Naive B cell (primary cell): ENCODE measurements around the gene GPR107. TPM values are rescaled to one million over a fixed set of nuclear protein-coding genes. Genes with fewer than 3 reads are reported as not detected.
A peak's percentile ranks its signal among the peaks of the same experiment; 100 is the strongest.

Experiments used
- ATAC-seq, 2 donors: fragments of 150-1000 bp; cut with Tn5 transposase; 2 replicates each; pipeline ENCODE4 v1.10.0; 2021; ENCODE audit warnings: low read depth in 2 of 2, mild to moderate bottlenecking in 2 of 2, moderate library complexity in 2 of 2
- DNase-seq: peaks from one replicate; pipeline ENCODE4 v3.0.0; 2022
- H3K27ac Mint-ChIP-seq, 6 donors: one replicate each; pipeline ENCODE4 v1.8.0; 2020 to 2022; ENCODE audit warnings: mild to moderate bottlenecking in 6 of 6, mixed read lengths in 6 of 6, moderate library complexity in 5 of 6, inconsistent platforms in 2 of 6
- H3K27me3 Mint-ChIP-seq, 3 donors: one replicate each; pipeline ENCODE4 v1.8.0; 2021 to 2022; ENCODE audit warnings: mixed read lengths in 3 of 3, mild to moderate bottlenecking in 1 of 3
- H3K36me3 Mint-ChIP-seq, 2 donors: one replicate each; pipeline ENCODE4 v1.8.0; 2020 to 2022; ENCODE audit warnings: mixed read lengths in 2 of 2, inconsistent platforms in 1 of 2, mild to moderate bottlenecking in 1 of 2
- H3K4me1 Mint-ChIP-seq, 3 donors: one replicate each; pipeline ENCODE4 v1.8.0; 2020 to 2022; ENCODE audit warnings: mixed read lengths in 3 of 3, inconsistent platforms in 1 of 3, mild to moderate bottlenecking in 1 of 3, moderate library complexity in 1 of 3
- H3K4me3 Mint-ChIP-seq, 8 donors: one replicate each; pipeline ENCODE4 v1.8.0; 2020 to 2022; ENCODE audit warnings: mild to moderate bottlenecking in 8 of 8, mixed read lengths in 8 of 8, moderate library complexity in 8 of 8, inconsistent platforms in 2 of 8
- H3K9me3 Mint-ChIP-seq, 7 donors: one replicate each; pipeline ENCODE4 v1.8.0; 2020 to 2022; ENCODE audit warnings: mixed read lengths in 7 of 7, mild to moderate bottlenecking in 5 of 7, inconsistent platforms in 2 of 7, moderate library complexity in 1 of 7
- polyA plus RNA-seq, 6 donors: library from polyadenylated mRNA; unstranded; fragments of 300-500 nt; fragmentation: Illumina TruSeq; gene quantifications; one replicate each; pipeline ENCODE4 v1.2.3, GENCODE V29; 2021; ENCODE audit warnings: low read depth in 6 of 6

GPR107 gene
- polyA plus RNA-seq, 6 donors from 2014 or later, result 0.27 to 4.4 (median 3.4) TPM

DNA sequence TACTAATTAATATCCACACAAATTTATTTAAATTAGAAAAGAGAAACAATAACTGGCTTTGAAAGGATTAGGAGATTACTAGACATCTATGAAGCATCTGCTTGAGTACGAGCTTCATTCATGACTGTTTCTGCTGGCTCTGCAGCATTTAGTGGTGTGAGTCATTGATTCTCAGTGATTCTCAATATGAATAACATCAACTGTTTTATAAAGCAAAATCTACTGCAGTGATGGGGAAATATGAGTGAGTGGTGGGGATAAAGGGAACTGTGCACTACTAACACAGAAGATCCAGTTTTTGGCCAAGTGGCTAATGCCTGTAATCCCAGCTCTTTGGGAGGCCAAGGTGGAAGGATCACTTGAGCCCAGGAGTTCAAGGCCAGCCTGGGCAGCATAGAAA is 19.1 kb upstream of the GPR107 start:
- peak overlapping the region in 5 of 6 donors; percentile 47 to 99 (median 90) for H3K27ac Mint-ChIP-seq
- DNase-seq (no peak), ATAC-seq (no peak)
- no peaks in the 10 kb centered on the region for H3K27me3 Mint-ChIP-seq
- H3K36me3 Mint-ChIP-seq, result no peaks in the 10 kb centered on the region
- peaks cover 49 to 98% (median 87%) of the 10 kb centered on the region in 3 donors for H3K4me1 Mint-ChIP-seq
- peak overlapping the region in 4 of 8 donors; percentile 29 to 78 (median 46) for H3K4me3 Mint-ChIP-seq
- H3K9me3 Mint-ChIP-seq, result no peaks in the 10 kb centered on the region

DNA sequence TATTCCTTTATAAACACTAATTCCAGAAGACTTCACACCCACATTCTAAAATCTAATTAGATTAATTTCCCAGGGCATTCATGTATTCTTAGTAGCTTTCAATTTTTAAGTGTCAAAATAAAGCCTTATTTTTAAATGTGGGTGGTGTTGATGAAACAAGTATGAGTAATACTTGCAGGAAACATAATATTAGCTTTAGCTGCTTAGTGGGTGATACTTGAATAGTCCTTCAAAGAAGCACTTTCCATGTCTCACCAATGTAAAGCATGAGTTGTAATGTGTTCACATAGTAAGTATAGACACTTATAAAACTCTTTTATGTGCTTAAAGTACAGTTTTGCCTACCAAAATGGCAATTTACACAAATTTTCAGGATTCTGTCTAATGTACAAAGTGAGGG is 17.6 kb upstream of the GPR107 start:
- ATAC-seq (no peak), DNase-seq (no peak)
- Mint-ChIP-seq H3K4me1 (peaks cover 49 to 98% (median 87%) of the 10 kb centered on the region in 3 donors), H3K9me3 (no peaks in the 10 kb centered on the region), H3K27ac (peak overlapping the region in 5 of 6 donors; percentile 10 to 99 (median 81)), H3K4me3 (peak overlapping the region in 3 of 8 donors; percentile 32 to 51 (median 34)), H3K36me3 (no peaks in the 10 kb centered on the region), H3K27me3 (no peaks in the 10 kb centered on the region)

DNA sequence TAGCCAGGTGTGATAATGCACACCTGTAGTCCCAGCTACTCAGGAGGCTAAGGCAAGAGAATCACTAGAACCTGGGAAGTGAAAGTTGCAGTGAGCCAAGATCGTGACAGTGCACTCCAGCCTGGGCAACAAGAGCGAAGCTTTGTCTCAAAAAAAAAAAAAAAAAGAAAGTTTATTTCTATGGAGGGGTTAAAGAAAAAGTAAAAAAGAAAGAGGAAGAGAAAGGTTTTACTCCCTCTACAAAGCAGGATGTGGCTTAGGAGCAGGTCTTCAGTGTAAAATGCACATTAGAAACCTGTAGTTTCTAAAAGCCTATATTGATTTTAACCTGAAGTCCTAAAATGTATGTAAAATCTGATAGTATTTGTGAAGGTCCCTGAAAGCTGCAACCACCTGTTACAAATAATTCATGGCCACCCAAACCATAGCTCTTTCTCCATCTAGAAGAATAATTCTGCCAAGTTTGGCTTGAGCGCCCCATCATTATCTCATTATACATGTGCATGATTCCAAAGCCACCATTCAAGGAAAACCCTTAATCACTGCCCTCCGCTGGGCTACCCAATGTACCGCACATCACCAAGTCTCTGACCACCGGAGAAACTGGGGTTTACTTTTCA is 14.1 kb upstream of the GPR107 start:
- Mint-ChIP-seq H3K4me3 (peak overlapping the region; percentile 86 to 100 (median 99)), H3K9me3 (no peaks in the 10 kb centered on the region), H3K36me3 (peaks cover 0 to 7% of the 10 kb centered on the region in 2 donors), H3K27ac (peak overlapping the region; percentile 89 to 99 (median 97)), H3K4me1 (peaks cover 47 to 85% (median 81%) of the 10 kb centered on the region in 3 donors), H3K27me3 (no peaks in the 10 kb centered on the region)
- DNase-seq (peak; percentile 70), ATAC-seq (peak; percentile 42 to 48)

DNA sequence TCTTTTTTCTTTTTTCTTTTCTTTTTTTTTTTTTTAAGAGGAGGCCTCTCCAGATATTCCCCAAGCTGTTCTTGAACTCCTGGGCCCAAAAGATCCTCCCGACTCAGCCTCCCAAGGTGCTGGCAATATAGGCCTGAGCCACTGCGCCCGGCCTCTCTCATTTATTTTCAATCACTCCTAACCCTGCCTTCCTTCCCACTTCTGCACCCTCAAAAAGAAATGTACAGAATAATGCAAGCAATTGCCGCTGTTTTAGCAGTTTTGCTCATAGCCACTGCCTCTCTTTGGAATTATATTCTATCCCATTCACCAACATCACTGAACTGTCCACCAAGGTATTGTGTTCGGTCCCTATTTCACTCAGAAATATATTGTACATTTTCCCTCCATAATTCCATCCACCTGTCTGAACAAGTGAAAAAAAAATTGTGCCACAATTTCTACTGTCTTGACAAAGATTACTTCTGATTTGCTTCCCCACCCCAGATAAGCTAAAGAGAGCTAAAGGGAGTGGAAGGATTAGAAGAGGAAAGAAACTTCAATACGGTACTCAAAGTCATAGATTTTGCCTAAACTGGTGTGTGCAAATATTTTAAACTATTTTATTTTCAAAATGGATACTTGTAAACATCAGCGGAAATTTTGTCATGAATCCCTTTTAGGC is 12.6 kb upstream of the GPR107 start:
- Mint-ChIP-seq H3K27me3 (no peaks in the 10 kb centered on the region), H3K27ac (peak overlapping the region; percentile 96 to 99 (median 98)), H3K9me3 (no peaks in the 10 kb centered on the region), H3K36me3 (peaks cover 0 to 7% of the 10 kb centered on the region in 2 donors), H3K4me1 (peaks cover 48 to 84% (median 79%) of the 10 kb centered on the region in 3 donors), H3K4me3 (peak overlapping the region; percentile 98 to 100 (median 100))
- no peak for ATAC-seq
- no peak for DNase-seq

DNA sequence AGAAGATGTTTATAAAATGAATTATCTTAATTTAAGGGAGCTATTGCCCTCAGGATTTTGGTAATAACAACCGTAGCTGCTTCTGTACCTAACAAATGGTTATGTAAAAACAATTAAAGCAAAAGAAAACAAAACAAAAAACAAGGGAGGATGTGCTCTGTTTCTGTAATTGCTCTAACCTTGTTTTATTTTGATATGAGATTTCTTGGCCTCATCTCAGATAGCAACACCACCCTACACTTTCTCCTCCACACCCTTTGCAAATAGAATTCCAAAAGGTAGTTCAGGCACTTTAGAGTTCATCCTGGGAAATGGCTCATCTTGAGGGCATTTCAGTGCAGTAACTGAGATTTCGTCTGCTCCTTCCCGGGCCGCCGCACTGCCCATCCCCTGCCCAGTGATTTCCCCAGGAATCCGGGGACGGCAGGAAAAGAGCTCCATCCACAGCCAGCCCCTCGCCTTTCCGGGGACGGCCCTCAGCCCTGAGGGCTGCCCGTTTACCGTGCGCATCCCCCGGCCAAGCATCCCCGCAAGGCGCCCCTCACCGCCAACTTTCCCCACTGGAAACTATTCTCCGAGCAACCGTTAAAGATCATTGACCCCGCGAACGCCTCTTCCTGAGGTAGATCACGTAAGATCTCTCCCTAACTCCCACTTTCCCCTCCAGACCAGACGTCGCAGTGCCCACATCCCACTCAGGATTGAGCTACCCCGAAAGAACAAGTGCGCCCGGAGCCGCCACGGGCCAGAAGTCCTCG is 11.9 kb upstream of the GPR107 start:
- H3K27ac Mint-ChIP-seq, result peak overlapping the region; percentile 96 to 99 (median 98)
- peaks cover 0 to 7% of the 10 kb centered on the region in 2 donors for H3K36me3 Mint-ChIP-seq
- H3K4me3 Mint-ChIP-seq, result peak overlapping the region; percentile 98 to 100 (median 100)
- H3K27me3 Mint-ChIP-seq, result no peaks in the 10 kb centered on the region
- no peaks in the 10 kb centered on the region for H3K9me3 Mint-ChIP-seq
- H3K4me1 Mint-ChIP-seq, result peaks cover 48 to 82% (median 72%) of the 10 kb centered on the region in 3 donors
- ATAC-seq (no peak), DNase-seq (no peak)

DNA sequence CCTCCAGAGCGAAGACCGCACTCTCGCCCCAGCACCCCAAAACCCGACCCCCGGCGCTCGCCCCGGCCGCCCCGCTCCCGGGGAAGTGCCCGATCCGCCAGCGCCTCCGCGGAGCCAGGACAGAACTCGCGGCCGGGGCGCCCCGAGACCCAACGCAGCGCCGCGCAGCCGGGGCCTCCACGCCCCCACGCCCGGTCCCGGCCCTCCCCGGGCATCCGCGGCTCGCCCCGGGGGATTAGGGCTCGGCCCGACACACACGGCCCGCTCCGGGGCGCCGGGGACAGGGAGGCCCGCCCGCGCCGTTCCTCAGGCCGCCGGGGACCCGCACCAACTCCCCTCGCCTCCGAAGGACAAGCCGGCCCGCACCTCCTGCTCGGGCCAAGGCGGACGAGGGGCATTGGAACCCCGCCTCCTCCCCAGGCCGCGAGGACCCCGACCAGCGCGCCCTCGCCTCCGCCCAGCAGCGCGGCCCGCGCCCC is 11.3 kb upstream of the GPR107 start:
- Mint-ChIP-seq H3K27ac (peak overlapping the region; percentile 96 to 99 (median 98)), H3K27me3 (no peaks in the 10 kb centered on the region), H3K4me3 (peak overlapping the region; percentile 98 to 100 (median 100)), H3K4me1 (peaks cover 43 to 78% (median 66%) of the 10 kb centered on the region in 3 donors), H3K9me3 (no peaks in the 10 kb centered on the region), H3K36me3 (peaks cover 0 to 7% of the 10 kb centered on the region in 2 donors)
- peak; percentile 45 for DNase-seq
- ATAC-seq, result peak; percentile 19

DNA sequence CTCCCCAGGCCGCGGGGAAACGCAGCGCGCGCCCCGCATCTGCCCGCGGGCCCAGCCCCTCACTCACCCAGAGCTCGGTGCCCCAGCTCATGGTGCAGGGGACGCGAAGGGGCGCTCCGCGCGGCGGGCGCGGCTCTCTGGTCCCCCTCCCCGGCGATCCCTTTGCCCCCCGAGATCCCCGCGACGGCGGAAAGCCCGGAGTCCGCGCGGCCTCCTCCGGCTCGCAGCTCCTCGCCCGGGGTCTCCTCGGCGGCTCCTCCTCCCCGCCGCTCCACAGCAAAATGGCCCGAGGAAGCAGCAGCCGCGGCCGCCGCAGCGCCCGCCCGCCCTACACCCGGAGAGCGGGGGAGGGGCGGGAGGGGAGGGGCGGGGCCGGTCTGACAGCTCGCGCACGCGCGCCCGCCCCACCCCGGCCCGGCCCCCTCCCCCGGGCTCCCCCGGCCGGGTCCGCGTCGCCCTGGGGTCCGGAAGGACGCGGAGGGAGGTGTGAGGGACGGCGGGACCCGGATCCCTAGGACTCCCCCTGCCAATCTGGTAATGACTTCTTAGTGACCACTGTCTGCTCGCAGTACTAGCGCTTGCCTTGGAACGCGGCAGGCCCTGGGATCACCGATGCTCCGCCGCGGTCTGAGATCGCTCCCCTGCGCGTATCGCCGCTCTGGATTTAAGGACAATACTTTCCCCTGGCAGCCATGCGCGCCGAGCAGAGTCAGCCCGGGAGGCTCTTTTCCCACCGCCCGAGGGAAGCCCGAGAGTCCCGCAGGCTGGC is 10.6 kb upstream of the GPR107 start, which contains the start of gene FNBP1:
Gene FNBP1 (minus strand): TSS at position 305 of the 769 bp plus-strand sequence. CDS start 214 bp downstream, at position 91.
- peaks cover 43 to 73% (median 64%) of the 10 kb centered on the region in 3 donors for H3K4me1 Mint-ChIP-seq
- peak within 1 kb of the TSS; percentile 98 to 100 (median 100) for H3K4me3 Mint-ChIP-seq
- no peaks in the 10 kb centered on the region for H3K9me3 Mint-ChIP-seq
- H3K36me3 Mint-ChIP-seq, result peaks cover 0 to 7% of the 10 kb centered on the region in 2 donors
- ATAC-seq (peak; percentile 63 to 68), DNase-seq (peak; percentile 81)
- peak within 1 kb of the TSS; percentile 96 to 99 (median 98) for H3K27ac Mint-ChIP-seq
- no peaks in the 10 kb centered on the region for H3K27me3 Mint-ChIP-seq

DNA sequence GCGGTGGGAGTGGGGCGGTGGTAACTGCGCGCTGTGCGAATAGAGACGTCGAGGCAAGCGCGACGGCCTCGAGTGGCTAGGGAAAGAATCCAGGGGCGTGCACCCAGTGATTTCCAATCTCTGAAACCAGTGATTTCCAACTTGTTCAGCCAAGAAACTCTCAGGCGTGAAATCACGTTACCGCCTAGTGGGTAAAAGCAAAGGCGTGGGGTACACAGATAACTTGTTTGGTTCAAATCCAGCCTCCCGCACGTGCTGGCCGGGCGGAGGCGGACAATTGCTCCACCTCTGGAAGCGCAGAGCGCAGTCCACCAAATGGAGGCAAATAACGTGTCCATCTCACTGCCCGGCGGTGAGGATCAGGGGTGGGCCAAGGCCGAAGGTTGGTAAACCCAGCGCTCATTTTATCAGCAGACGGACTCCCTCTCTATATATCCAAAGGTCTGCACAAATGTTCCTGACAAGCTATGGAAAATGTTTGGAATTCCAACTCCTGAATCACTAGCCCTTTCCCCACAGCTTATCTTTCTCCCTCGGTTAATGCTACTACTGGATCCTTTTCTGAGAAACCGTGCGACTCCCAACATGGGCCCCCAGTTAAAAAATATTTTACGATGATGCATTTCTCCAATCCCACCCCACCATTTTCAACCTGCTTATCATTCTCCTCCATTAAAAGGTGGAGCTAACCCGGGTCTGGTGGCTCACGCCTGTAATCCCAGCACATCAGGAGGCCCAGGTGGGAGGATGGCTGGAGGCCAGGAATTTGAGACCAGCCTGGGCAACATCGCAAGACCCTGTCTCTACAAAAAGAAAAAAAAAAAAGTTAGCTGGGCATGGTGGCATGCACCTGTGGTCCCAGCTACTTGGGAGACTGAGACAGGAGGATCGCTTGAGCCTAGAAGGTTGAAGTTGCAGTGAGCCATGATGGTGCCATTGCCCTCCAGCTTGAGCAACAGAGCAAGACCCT is 9.8 kb upstream of the GPR107 start:
- Mint-ChIP-seq H3K27ac (peak overlapping the region; percentile 66 to 99 (median 93)), H3K36me3 (peaks cover 0 to 7% of the 10 kb centered on the region in 2 donors), H3K4me3 (peak overlapping the region; percentile 85 to 100 (median 97)), H3K9me3 (no peaks in the 10 kb centered on the region), H3K27me3 (no peaks in the 10 kb centered on the region), H3K4me1 (peaks cover 38 to 64% (median 55%) of the 10 kb centered on the region in 3 donors)
- DNase-seq, result no peak
- no peak for ATAC-seq

DNA sequence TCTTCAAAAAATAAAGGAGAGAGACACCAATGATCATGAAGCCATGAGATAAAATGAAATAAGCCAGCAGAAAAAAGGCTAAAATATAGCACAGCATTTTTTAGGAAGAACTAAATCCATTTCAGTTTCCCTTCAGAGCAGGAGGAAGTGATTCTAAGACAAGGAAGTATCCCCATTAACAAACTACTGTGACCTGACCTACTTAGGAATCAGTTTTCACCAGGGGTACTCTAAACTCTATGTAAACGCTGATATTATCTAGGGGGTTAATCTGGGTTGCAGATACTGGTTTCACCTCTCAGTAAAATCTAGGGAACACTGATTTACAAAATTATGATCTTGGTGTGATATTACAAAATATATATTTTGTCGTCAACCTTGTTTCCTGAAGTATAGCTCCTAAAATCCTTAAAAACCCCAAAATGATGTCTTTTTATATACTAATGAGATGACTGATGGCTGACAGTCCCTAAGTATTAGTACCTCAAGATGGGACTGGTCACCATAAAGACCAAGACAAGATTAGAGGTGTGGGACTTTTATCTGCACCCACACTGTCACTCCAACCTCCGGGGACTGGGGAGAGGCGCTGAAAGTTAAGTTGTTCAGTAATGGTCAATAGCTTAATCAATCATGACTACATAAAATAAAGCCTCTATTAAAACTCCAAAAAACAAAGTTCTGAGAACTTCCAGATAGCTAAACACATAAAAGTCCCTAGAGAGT is 7.8 kb upstream of the GPR107 start:
- DNase-seq (no peak), ATAC-seq (no peak)
- Mint-ChIP-seq H3K4me1 (peaks cover 26 to 50% (median 38%) of the 10 kb centered on the region in 3 donors), H3K36me3 (peaks cover 0 to 7% of the 10 kb centered on the region in 2 donors), H3K27ac (peak overlapping the region; percentile 39 to 99 (median 92)), H3K9me3 (no peaks in the 10 kb centered on the region), H3K4me3 (peak overlapping the region in 6 of 8 donors; percentile 65 to 100 (median 87)), H3K27me3 (no peaks in the 10 kb centered on the region)

DNA sequence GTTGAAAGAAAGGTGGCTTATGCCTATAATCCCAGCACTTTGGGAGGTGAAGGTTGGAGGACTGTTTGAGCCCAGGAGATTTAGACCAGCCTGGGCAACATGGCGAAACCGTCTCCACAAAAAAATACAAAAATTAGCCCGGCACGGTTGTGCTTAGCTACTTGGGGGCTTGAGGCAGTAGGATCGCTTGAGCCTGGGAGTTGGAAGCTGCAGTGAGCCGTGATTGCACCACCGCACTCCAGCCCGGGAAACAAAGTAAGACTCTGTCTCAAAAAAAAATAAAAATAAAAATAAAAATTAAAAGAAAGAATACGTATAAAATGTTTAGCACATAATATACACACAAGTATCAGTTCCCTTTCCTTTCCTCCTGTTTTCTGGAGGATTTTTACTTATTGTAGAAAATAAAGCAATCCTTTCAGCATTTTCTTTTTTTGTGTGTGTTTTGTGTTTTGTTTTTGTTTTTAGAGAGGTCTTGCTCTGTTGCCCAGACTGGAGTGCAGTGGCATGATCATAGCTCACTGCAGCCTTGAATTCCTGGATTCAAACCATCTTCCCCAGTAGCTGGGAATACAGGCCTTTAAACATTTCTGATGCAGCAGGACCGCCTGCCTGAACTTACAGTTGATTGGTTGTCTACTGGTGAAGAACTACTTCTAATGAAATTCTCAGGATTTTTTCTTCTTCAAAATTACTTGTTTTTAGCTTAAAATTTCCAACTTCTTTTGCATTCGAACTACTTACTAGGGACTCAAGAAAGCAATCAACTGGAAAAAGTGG is 4.1 kb upstream of the GPR107 start:
- Mint-ChIP-seq H3K36me3 (no peaks in the 10 kb centered on the region), H3K9me3 (no peaks in the 10 kb centered on the region), H3K27me3 (no peaks in the 10 kb centered on the region), H3K27ac (no peak overlapping the region), H3K4me1 (peaks cover 14 to 38% (median 25%) of the 10 kb centered on the region in 3 donors), H3K4me3 (peak overlapping the region in 1 of 8 donors; percentile 47)
- ATAC-seq (no peak), DNase-seq (no peak)

DNA sequence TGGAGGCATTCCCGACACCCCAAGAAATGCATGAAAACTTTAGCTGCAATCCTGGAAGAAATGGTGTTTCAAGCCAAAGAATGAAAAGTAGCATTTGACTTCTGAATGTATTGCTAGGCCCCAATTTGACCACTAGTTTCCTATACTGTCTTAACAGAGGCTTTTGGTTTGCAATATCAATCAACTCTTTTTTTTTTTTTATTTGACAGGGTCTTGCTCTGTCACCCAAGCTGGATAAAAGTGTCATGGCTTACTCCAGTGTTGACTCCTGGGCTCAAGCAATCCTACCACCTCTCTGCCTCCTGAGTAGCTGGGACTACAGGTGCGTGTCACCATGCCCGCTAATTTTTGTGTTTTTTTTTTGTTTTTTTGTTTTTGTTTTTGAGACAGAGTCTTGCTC is 3.2 kb upstream of the GPR107 start:
- peak overlapping the region in 2 of 6 donors; percentile 39 to 49 for H3K27ac Mint-ChIP-seq
- H3K4me1 Mint-ChIP-seq, result peaks cover 9 to 36% (median 17%) of the 10 kb centered on the region in 3 donors
- DNase-seq (no peak), ATAC-seq (no peak)
- H3K27me3 Mint-ChIP-seq, result no peaks in the 10 kb centered on the region
- H3K9me3 Mint-ChIP-seq, result no peaks in the 10 kb centered on the region
- no peaks in the 10 kb centered on the region for H3K36me3 Mint-ChIP-seq
- peak overlapping the region in 2 of 8 donors; percentile 47 to 56 for H3K4me3 Mint-ChIP-seq
